WTC11 (cell line): ENCODE results near the gene NSDHL. TPM values are rescaled to one million over a fixed set of nuclear protein-coding genes. Genes with fewer than 3 reads are reported as not detected.

Source experiments
- ATAC-seq: fragments of 200-7000 bp; cut with Tn5 transposase; 2 replicates; pipeline ENCODE4 v1.10.0; 2021; ENCODE audit warnings: mild to moderate bottlenecking, moderate library complexity
- CTCF ChIA-PET: fragments of 300-600 bp; sonication (Branson Sonifier 250); formaldehyde crosslinking; loops from one replicate; lab custom pipeline; 2021; ENCODE audit warnings: antibody characterized with exemption; lab: Charles Lee
- POLR2A ChIA-PET: fragments of 350-600 bp; sonication (Branson Sonifier 250); formaldehyde crosslinking; loops from one replicate; lab custom pipeline; 2021; ENCODE audit warnings: antibody characterized with exemption; lab: Charles Lee
- DNase-seq: peaks from one replicate; pipeline ENCODE4 v3.0.0; 2021; ENCODE audit warnings: low spot score
- H3K27ac Mint-ChIP-seq: 2 replicates; pipeline ENCODE4 v1.8.0; 2021; ENCODE audit warnings: mixed read lengths
- H3K27me3 Mint-ChIP-seq: 2 replicates; pipeline ENCODE4 v1.8.0; 2021; ENCODE audit warnings: low read depth, mild to moderate bottlenecking, moderate library complexity, mixed read lengths
- H3K36me3 Mint-ChIP-seq: 2 replicates; pipeline ENCODE4 v1.8.0; 2021; ENCODE audit warnings: mixed read lengths
- H3K4me1 Mint-ChIP-seq: 2 replicates; pipeline ENCODE4 v1.8.0; 2022; ENCODE audit warnings: mixed read lengths
- H3K4me3 Mint-ChIP-seq: 2 replicates; pipeline ENCODE4 v1.8.0; 2021; ENCODE audit warnings: mild to moderate bottlenecking, moderate library complexity, mixed read lengths
- H3K9me3 Mint-ChIP-seq: 2 replicates; pipeline ENCODE4 v1.8.0; 2021; ENCODE audit warnings: mixed read lengths
- AFF4 ChIP-seq: sonication (generic); formaldehyde crosslinking; IDR thresholded peaks from 2 replicates; pipeline ENCODE4 v1.8.1; 2023; ENCODE audit warnings: mild to moderate bottlenecking, missing genetic modification reagents, borderline replicate concordance
- ETV6 ChIP-seq: sonication (generic); formaldehyde crosslinking; IDR thresholded peaks from 2 replicates; pipeline ENCODE4 v1.8.1; 2022; ENCODE audit warnings: mild to moderate bottlenecking, missing genetic modification reagents
- FOXP4 ChIP-seq: sonication (generic); formaldehyde crosslinking; IDR thresholded peaks from 2 replicates; pipeline ENCODE4 v1.8.0; 2022; ENCODE audit warnings: mild to moderate bottlenecking, missing genetic modification reagents
- HMGXB4 ChIP-seq: sonication (generic); formaldehyde crosslinking; IDR thresholded peaks from 2 replicates; pipeline ENCODE4 v1.8.1; 2023; ENCODE audit warnings: mild to moderate bottlenecking, moderate library complexity, missing genetic modification reagents
- IRF2 ChIP-seq: sonication (generic); formaldehyde crosslinking; IDR thresholded peaks from 2 replicates; pipeline ENCODE4 v1.8.0; 2022; ENCODE audit warnings: low read depth, missing genetic modification reagents, borderline replicate concordance
- NFE2L1 ChIP-seq: sonication (generic); formaldehyde crosslinking; IDR thresholded peaks from 2 replicates; pipeline ENCODE4 v1.8.1; 2023; ENCODE audit warnings: missing genetic modification reagents
- OVOL2 ChIP-seq: fragments of 250-450 bp; sonication (Bioruptor Pico); IDR thresholded peaks from 2 replicates; pipeline ENCODE4 v1.9.0; 2021; ENCODE audit warnings: mild to moderate bottlenecking, borderline replicate concordance
- PREB ChIP-seq: sonication (generic); formaldehyde crosslinking; IDR thresholded peaks from 2 replicates; pipeline ENCODE4 v1.8.1; 2022; ENCODE audit warnings: mild to moderate bottlenecking, missing genetic modification reagents, moderate library complexity, borderline replicate concordance
- PRRX2 ChIP-seq: fragments of 250-450 bp; sonication (Bioruptor Pico); IDR thresholded peaks from 2 replicates; pipeline ENCODE4 v1.8.0; 2021; ENCODE audit warnings: mild to moderate bottlenecking
- RORB ChIP-seq: fragments of 250-450 bp; sonication (Bioruptor Pico); IDR thresholded peaks from 2 replicates; pipeline ENCODE4 v1.9.0; 2021; ENCODE audit warnings: mild to moderate bottlenecking
- TCF7 ChIP-seq: sonication (generic); formaldehyde crosslinking; IDR thresholded peaks from 2 replicates; pipeline ENCODE4 v1.8.0; 2022; ENCODE audit warnings: mild to moderate bottlenecking, low read depth, missing genetic modification reagents, moderate library complexity
- TEAD4 ChIP-seq: sonication (generic); formaldehyde crosslinking; IDR thresholded peaks from 2 replicates; pipeline ENCODE4 v1.8.0; 2022; ENCODE audit warnings: mild to moderate bottlenecking, missing genetic modification reagents
- TP53 ChIP-seq: sonication (generic); formaldehyde crosslinking; IDR thresholded peaks from 2 replicates; pipeline ENCODE4 v1.8.1; 2023; ENCODE audit warnings: mild to moderate bottlenecking, missing genetic modification reagents
- USF2 ChIP-seq: sonication (generic); formaldehyde crosslinking; IDR thresholded peaks from 2 replicates; pipeline ENCODE4 v1.8.1; 2023; ENCODE audit warnings: mild to moderate bottlenecking, missing genetic modification reagents, moderate library complexity
- ZMAT4 ChIP-seq: fragments of 250-450 bp; sonication (Bioruptor Pico); IDR thresholded peaks from 2 replicates; pipeline ENCODE4 v1.9.0; 2021; ENCODE audit warnings: mild to moderate bottlenecking
- ZNF138 ChIP-seq: sonication (generic); formaldehyde crosslinking; conservative IDR thresholded peaks from 2 replicates; pipeline ENCODE4 v1.8.1; 2022; ENCODE audit warnings: mild to moderate bottlenecking, moderate library complexity, missing genetic modification reagents
- ZNF263 ChIP-seq: sonication (generic); formaldehyde crosslinking; IDR thresholded peaks from 2 replicates; pipeline ENCODE4 v1.8.1; 2022; ENCODE audit warnings: low read depth, mild to moderate bottlenecking, moderate library complexity, missing genetic modification reagents
- ZNF317 ChIP-seq: sonication (generic); formaldehyde crosslinking; IDR thresholded peaks from 2 replicates; pipeline ENCODE4 v1.8.1; 2023; ENCODE audit warnings: low read depth, mild to moderate bottlenecking, moderate library complexity, missing genetic modification reagents, borderline replicate concordance
- ZNF532 ChIP-seq: fragments of 250-450 bp; sonication (Bioruptor Pico); IDR thresholded peaks from 2 replicates; pipeline ENCODE4 v1.9.0; 2021; ENCODE audit warnings: mild to moderate bottlenecking, borderline replicate concordance
- total RNA-seq: library from RNA; stranded (reverse); gene quantifications from 3 replicates; pipeline ENCODE4 v1.2.3, GENCODE V29; 2021

Gene NSDHL
- total RNA-seq, 1 experiment from 2014 or later, result 22.5 TPM

GRCh38 chrX:152810403-152810802, 20.5 kb upstream of the NSDHL start:
- peaks cover 9% of the 10 kb centered on the region; the same call in 1 of the 2 replicates for H3K27me3 Mint-ChIP-seq
- H3K4me3 Mint-ChIP-seq, result no peak overlapping the region
- no peaks in the 10 kb centered on the region for H3K36me3 Mint-ChIP-seq
- H3K27ac Mint-ChIP-seq, result no peak overlapping the region
- H3K9me3 Mint-ChIP-seq, result no peaks in the 10 kb centered on the region
- CTCF ChIA-PET, result interaction anchor here (1.1 to 2.4 kb wide), 3 partner anchors 11 to 170 kb away, joined by 3 to 8 read pairs (median 3); no protein-coding TSS in a partner anchor
- ATAC-seq, result no peak
- TF ChIP-seq TCF7 (CRISPR knock-in tag) (no peak), USF2 (no peak), FOXP4 (no peak), HMGXB4 (CRISPR knock-in tag) (no peak), ZNF138 (CRISPR knock-in tag) (no peak), PREB (CRISPR knock-in tag) (no peak), IRF2 (CRISPR knock-in tag) (no peak), ZNF532 (CRISPR knock-in tag) (no peak), PRRX2 (CRISPR knock-in tag) (no peak), ETV6 (no peak), TP53 (CRISPR knock-in tag) (no peak), NFE2L1 (CRISPR knock-in tag) (no peak), ZNF317 (CRISPR knock-in tag) (no peak), ZNF263 (CRISPR knock-in tag) (no peak), ZMAT4 (no peak), AFF4 (CRISPR knock-in tag) (no peak), TEAD4 (CRISPR knock-in tag) (no peak), OVOL2 (CRISPR knock-in tag) (no peak), RORB (no peak)
- TF ChIP-seq, all 79 proteins: peak for 0
- H3K4me1 Mint-ChIP-seq, result no peaks in the 10 kb centered on the region
- DNase-seq, result peak; percentile 12
- POLR2A ChIA-PET, result no interaction called here
